ENCODE data around the gene EXOC8. TPM values are rescaled to one million over a fixed set of nuclear protein-coding genes. Genes with fewer than 3 reads are reported as not detected.

EXOC8 gene
- total and polyA plus RNA-seq, 9 of the 15 experiments (the other 6 are each of a cell fraction or from before 2014, with no cell fraction given): 2.1 to 13.6 (median 7.2) TPM

DNA sequence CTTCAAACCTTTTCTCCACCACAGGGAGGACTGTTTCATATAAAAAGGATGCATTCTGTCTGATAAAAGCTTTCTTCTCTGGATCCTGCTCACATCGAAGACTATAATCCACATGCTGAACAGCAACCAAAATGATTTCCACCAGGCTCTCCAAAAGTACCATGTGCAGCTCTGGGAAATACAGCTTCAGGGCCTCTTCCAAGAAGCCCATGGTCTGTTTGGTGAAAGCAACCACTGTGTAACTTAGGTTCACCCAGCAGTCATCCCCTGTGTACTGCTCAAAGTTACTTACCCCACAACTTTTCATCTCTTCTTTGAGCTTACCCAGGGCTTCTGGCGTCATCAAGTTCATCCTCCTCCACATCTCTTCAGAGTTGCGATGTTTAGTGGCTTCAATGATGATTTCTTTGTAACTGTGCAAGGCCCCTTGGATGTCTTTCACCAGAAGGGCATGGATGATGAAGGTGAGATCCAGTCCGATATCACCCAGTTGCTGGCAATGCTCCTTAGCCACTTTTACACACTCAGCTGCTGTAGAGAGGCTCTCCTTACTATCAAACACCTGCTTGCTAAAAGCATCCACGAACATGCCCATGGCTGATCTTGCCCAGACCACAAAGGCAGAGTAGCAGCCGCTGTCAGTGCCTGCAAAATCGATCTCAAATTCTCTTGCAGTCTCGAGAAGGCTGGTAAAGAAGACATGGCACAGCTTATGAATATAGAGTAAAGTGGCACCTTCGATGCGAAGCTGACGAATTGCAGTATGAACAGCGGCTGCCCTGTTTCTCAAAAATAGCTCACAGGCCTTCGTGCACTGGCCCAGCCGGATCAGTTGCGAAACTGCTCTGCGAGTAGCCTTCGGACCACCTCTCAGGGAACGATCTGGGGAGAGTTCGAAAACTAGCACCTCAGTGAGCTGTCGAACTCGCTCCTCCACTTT is 1.7 kb downstream of the EXOC8 start (continued):
- TF ChIP-seq KAT7 (CRISPR knock-in tag; IDR thresholded peaks at IDR 0.05; ENCODE audit: borderline replicate concordance) (no peak), RBBP5 (IDR thresholded peaks at IDR 0.05; ENCODE audit: borderline replicate concordance, insufficient read depth, low read length, poor library complexity, severe bottlenecking) (peak; percentile 41), CSDE1 (IDR thresholded peaks at IDR 0.05) (no peak), HDAC1 (IDR thresholded peaks at IDR 0.05) (peak in 1 of 2 experiments; percentile 19; a peak in 1 of 4 replicates)
- TF ChIP-seq, protein P1, sequence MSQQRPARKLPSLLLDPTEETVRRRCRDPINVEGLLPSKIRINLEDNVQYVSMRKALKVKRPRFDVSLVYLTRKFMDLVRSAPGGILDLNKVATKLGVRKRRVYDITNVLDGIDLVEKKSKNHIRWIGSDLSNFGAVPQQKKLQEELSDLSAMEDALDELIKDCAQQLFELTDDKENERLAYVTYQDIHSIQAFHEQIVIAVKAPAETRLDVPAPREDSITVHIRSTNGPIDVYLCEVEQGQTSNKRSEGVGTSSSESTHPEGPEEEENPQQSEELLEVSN (IDR thresholded peaks at IDR 0.05; ENCODE audit: borderline replicate concordance in 1 of 2, extremely low read depth in 1 of 2, insufficient read depth in 1 of 2, insufficient read length in 1 of 2, low read depth in 1 of 2, low read length in 1 of 2, poor library complexity in 1 of 2, severe bottlenecking in 1 of 2): peak in 1 of 2 experiments; percentile 38

DNA sequence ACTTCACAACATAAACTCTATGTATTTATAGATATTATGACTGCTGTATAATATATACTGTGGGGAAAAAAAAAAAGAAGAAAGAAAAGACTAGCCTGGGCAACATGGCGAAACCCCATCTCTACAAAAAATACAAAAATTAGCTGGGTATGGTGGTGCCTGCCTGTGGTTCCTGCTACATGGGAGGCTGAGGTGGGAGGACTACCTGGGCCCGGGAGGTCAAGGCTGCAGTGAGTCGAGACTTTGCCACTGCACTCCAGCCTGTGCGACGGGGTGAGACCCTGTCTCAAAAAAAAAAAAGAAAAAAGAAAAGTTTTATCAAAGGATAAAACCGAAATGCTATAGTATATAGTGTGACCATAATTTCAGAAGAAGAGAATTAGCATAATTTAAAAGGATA is 2.7 kb downstream of the EXOC8 start:
- FAIRE-seq (no peak), ATAC-seq (no peak), DNase-seq (ENCODE audit: extremely low read depth in 1 of 4, low spot score in 3 of 4) (peak in 1 of 4 experiments; percentile 22)
- Histone ChIP-seq H3K9me1 (ENCODE audit: control insufficient read depth, insufficient read depth, low read length) (no peaks in the 10 kb centered on the region), H3K4me1 (replicated peaks in 1 of 2; ENCODE audit: control insufficient read depth in 2 of 2, insufficient read depth in 2 of 2, low read length in 2 of 2) (peaks cover 21 to 30% of the 10 kb centered on the region in 2 experiments; a peak in 4 of 5 replicates), H2AFZ (ENCODE audit: low read depth, low read length) (no peak overlapping the region), H4K20me1 (replicated peaks; ENCODE audit: control insufficient read depth, insufficient read depth, low read length) (peaks cover 15% of the 10 kb centered on the region), H3K4me2 (ENCODE audit: insufficient read depth, low read length) (peak overlapping the region; percentile 29), H3K4me3 (peak overlapping the region; percentile 12), H3K9me3 (replicated peaks; ENCODE audit: control insufficient read depth, insufficient read depth, low read depth, low read length) (no peaks in the 10 kb centered on the region), H3K27me3 (ENCODE audit: control insufficient read depth in 2 of 2, insufficient read depth in 2 of 2, low read length in 2 of 2) (no peaks in the 10 kb centered on the region), H3K27ac (ENCODE audit: extremely low read depth, low read depth, low read length) (no peak overlapping the region), H3K36me3 (ENCODE audit: control insufficient read depth, insufficient read depth, low read length) (peaks cover 17% of the 10 kb centered on the region), H3K9ac (ENCODE audit: insufficient read depth in 1 of 2, low read depth in 2 of 2, low read length in 2 of 2) (peak overlapping the region in 1 of 2 experiments; percentile 77; a peak in 3 of 4 replicates), H3K79me2 (ENCODE audit: control insufficient read depth, insufficient read depth, low read length) (peaks cover 70% of the 10 kb centered on the region)
- ChIA-PET POLR2A (interaction anchor here (0.6 to 3.2 kb wide), 4 partner anchors 10 to 257 kb away, joined by 3 to 17 read pairs (median 4); no protein-coding TSS in a partner anchor), CTCF (ENCODE audit: low intra/inter-chr PET ratio) (no interaction called here)
- in situ Hi-C loops (cut with MboI) (no loop called here), intact Hi-C loops (cut with micrococcal nuclease) (loop anchor here (2.0 to 10.0 kb wide), 2 partner anchors 94 to 350 kb away; partner anchors contain the start of gene GNPAT)
- BruUV-seq (replicated peaks): no TSS peak
- WGBS (ENCODE audit: insufficient coverage, low coverage, missing lambda C conversion rate): 15% methylated on average over 5 of the region's 6 CpGs
- TF ChIP-seq ZNF445 (CRISPR knock-in tag; IDR thresholded peaks at IDR 0.05; ENCODE audit: low read depth) (no peak), ZNF512 (tag; IDR thresholded peaks at IDR 0.05) (0 out of 2 replicates have a peak, but pooled peaks have one; percentile 30), MLLT1 (IDR thresholded peaks at IDR 0.05) (0 out of 4 replicates have a peak, but pooled peaks of 1 of the 2 experiments have one; percentile 16)
